Type B pancreatic cell (in vitro differentiated cells): Measurements from ENCODE around the gene SLC5A9. TPM values are rescaled to one million over a fixed set of nuclear protein-coding genes. Genes with fewer than 3 reads are reported as not detected.
"Not testable (repeated sequence)": the region's sequence is repeated elsewhere in the genome, so short reads cannot be mapped to it uniquely, and the experiment has no call there.

Experiments
- DNase-seq: peaks from one replicate; pipeline ENCODE4 v3.0.0; 2021; ENCODE audit warnings: mixed read lengths; ENCODE audit not compliant: unreplicated experiment; ENCODE audit errors: extremely low spot score
- H3K27ac Mint-ChIP-seq: 2 replicates; pipeline ENCODE4 v1.8.0; 2021; ENCODE audit warnings: mild to moderate bottlenecking, mixed read lengths
- H3K27me3 Mint-ChIP-seq: 2 replicates; pipeline ENCODE4 v1.8.0; 2021; ENCODE audit warnings: mixed read lengths
- H3K36me3 Mint-ChIP-seq: 2 replicates; pipeline ENCODE4 v1.8.0; 2021; ENCODE audit warnings: mixed read lengths
- H3K4me1 Mint-ChIP-seq: one replicate; pipeline ENCODE4 v1.8.0; 2021; ENCODE audit warnings: mixed read lengths; ENCODE audit not compliant: unreplicated experiment
- H3K4me3 Mint-ChIP-seq: 2 replicates; pipeline ENCODE4 v1.8.0; 2021; ENCODE audit warnings: mild to moderate bottlenecking, mixed read lengths
- H3K9me3 Mint-ChIP-seq: 2 replicates; pipeline ENCODE4 v1.8.0; 2021; ENCODE audit warnings: mixed read lengths
- CTCF ChIP-seq: fragments of 200-600 bp; sonication (generic); conservative IDR thresholded peaks from 2 replicates; pipeline ENCODE4 v1.5.0; 2021; ENCODE audit warnings: antibody characterized with exemption, mild to moderate bottlenecking
- total RNA-seq: library from RNA; stranded (reverse); gene quantifications from 2 replicates; pipeline ENCODE4 v1.2.1, GENCODE V29; 2021; ENCODE audit warnings: low replicate concordance

SLC5A9 gene
- total RNA-seq, 1 donor from 2014 or later: 1.6 TPM

- not testable (repeated sequence) for H3K27ac Mint-ChIP-seq, H3K4me3 Mint-ChIP-seq, H3K4me1 Mint-ChIP-seq, H3K27me3 Mint-ChIP-seq, H3K36me3 Mint-ChIP-seq, DNase-seq, H3K9me3 Mint-ChIP-seq
Measured at GRCh38 chr1:48284696-48285420, 62.3 kb downstream of the SLC5A9 start.

GRCh38 chr1:48285525-48285924, 63.0 kb downstream of the SLC5A9 start:
- no peak overlapping the region for H3K4me3 Mint-ChIP-seq

GRCh38 chr1:48291421-48291820, 68.9 kb downstream of the SLC5A9 start:
- Mint-ChIP-seq H3K9me3 (peaks cover 5% of the 10 kb centered on the region), H3K36me3 (peaks cover 14% of the 10 kb centered on the region), H3K27ac (no peak overlapping the region), H3K27me3 (no peaks in the 10 kb centered on the region), H3K4me3 (no peak overlapping the region), H3K4me1 (peaks cover 4% of the 10 kb centered on the region)
- no peak for TF ChIP-seq CTCF
- DNase-seq: no peak

More at GRCh38 chr1:48285525-48285924, 63.0 kb downstream of the SLC5A9 start:
- TF ChIP-seq CTCF: no peak
- H3K9me3 Mint-ChIP-seq: peaks cover 5% of the 10 kb centered on the region
- H3K27me3 Mint-ChIP-seq: no peaks in the 10 kb centered on the region
- no peak for DNase-seq
- H3K36me3 Mint-ChIP-seq: peaks cover 4% of the 10 kb centered on the region
- H3K27ac Mint-ChIP-seq: no peak overlapping the region
- H3K4me1 Mint-ChIP-seq: no peaks in the 10 kb centered on the region

- H3K36me3 Mint-ChIP-seq: peaks cover 14% of the 10 kb centered on the region
- H3K4me3 Mint-ChIP-seq: no peak overlapping the region
- TF ChIP-seq CTCF: no peak
- no peak for DNase-seq
- no peaks in the 10 kb centered on the region for H3K27me3 Mint-ChIP-seq
- peaks cover 5% of the 10 kb centered on the region for H3K9me3 Mint-ChIP-seq
- H3K27ac Mint-ChIP-seq: no peak overlapping the region
- H3K4me1 Mint-ChIP-seq: peaks cover 4% of the 10 kb centered on the region
Measured at GRCh38 chr1:48292706-48293105, 70.2 kb downstream of the SLC5A9 start.

GRCh38 chr1:48294094-48294493, 71.6 kb downstream of the SLC5A9 start:
- not testable (repeated sequence) for H3K9me3 Mint-ChIP-seq, H3K4me1 Mint-ChIP-seq, DNase-seq, H3K4me3 Mint-ChIP-seq, H3K27me3 Mint-ChIP-seq, H3K27ac Mint-ChIP-seq
- H3K36me3 Mint-ChIP-seq: peaks cover 14% of the 10 kb centered on the region

- no peak overlapping the region for H3K4me3 Mint-ChIP-seq
- peaks cover 10% of the 10 kb centered on the region for H3K36me3 Mint-ChIP-seq
- no peak overlapping the region for H3K27ac Mint-ChIP-seq
- H3K27me3 Mint-ChIP-seq: no peaks in the 10 kb centered on the region
- DNase-seq: no peak
- H3K9me3 Mint-ChIP-seq: peaks cover 1% of the 10 kb centered on the region
- H3K4me1 Mint-ChIP-seq: peaks cover 4% of the 10 kb centered on the region
- no peak for TF ChIP-seq CTCF
Measured at GRCh38 chr1:48294656-48295055, 72.1 kb downstream of the SLC5A9 start.

Other genes starting within 250 kb of the SLC5A9 start
- gene TRABD2B, start 225.3 kb upstream of the SLC5A9 start, total RNA-seq: 2.2 and 6.7 TPM in 2 replicates
- 7.3 and 23.5 TPM in 2 replicates for gene SPATA6, start 249.5 kb downstream of the SLC5A9 start, total RNA-seq